HG02884 (cell line): Measurements from ENCODE around the gene FRZB.

Source experiments
- ATAC-seq: cut with Tn5 transposase; IDR thresholded peaks from one replicate; pipeline ENCODE4 v1.9.1; 2021; ENCODE audit warnings: mild to moderate bottlenecking, moderate library complexity; ENCODE audit not compliant: unreplicated experiment

The FRZB gene

GRCh38 chr2:182845794-182846417, 20.5 kb downstream of the FRZB start:
- no peak for ATAC-seq

- ATAC-seq, result no peak
These were observed 30.0 kb downstream of the FRZB start for GRCh38 chr2:182836451-182836850.

GRCh38 chr2:182834293-182834692, 32.1 kb downstream of the FRZB start:
- ATAC-seq, result no peak

DNA sequence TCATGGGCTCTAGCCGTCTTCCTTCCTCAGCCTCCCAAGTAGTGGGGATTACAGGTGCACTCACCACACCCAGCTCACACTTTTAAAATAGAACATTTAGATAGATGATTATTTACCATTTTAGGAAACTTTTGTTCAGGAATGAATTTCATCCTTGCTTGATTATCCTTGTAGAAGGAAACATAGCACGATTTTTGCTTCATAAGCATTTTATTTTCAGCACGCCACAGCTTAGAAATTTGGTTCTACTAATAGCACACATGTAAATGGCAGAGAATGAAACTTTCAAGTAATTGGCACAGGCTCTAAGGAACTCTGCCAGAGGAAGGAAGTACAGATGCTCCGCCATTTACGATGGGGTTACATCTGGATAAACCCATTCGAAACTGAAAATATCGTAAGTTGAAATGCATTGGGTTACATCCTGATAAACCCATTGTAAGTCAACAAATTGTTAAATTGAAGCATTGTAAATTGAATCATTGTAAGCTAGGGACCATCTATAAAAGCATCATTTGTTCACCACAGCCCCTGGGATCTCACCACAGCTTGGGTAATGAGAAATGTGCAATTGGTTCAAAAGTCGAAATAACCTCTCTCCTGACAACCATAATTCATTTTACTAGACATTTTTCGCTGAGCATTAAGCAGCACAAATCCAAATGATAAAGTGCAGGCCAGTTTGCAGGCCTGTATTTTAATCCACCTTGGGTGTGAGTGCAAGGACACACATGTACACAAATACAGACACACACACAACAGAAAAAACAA, 33.2 kb downstream of the FRZB start:
- ATAC-seq, result no peak

DNA sequence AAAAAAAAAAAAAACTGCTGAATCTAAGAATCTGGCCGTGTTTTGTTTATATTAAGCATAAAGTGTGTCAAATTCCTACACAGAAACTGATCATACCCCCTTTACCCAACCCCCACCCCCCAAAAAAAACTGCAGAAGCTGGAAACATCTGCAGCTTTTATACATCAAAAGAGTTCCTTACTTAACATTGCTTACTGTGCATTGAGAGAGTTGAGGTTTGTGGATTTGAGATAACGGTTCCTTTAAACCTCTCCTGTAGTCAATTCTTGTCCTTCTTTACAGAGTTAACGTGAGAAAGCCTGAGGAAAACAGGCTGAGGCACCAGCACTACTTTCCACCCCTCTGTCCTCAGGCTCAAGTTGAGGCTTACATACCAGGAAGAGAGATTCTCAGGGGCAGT, 34.5 kb downstream of the FRZB start:
- no peak for ATAC-seq

DNA sequence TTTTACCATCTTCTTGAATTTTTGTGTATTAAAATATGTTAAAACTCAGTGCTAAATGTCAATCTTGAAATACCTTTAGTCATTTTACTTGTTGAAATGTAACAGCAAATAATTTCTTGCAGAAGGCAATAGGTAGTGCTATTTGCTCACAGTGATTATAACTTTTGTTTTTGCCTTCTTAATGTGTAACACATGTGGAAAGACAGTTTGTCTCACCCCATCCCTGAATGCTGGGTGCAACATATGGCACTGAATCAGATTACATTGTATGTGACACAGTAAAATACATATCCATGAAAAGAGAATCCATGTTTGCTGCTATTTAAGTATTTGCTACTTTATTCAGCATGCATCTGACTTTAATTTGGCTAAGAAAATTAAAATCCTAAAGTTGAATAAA, 35.3 kb downstream of the FRZB start:
- ATAC-seq, result no peak

- ATAC-seq, result no peak
These were observed 39.1 kb downstream of the FRZB start for GRCh38 chr2:182827182-182827879.

DNA sequence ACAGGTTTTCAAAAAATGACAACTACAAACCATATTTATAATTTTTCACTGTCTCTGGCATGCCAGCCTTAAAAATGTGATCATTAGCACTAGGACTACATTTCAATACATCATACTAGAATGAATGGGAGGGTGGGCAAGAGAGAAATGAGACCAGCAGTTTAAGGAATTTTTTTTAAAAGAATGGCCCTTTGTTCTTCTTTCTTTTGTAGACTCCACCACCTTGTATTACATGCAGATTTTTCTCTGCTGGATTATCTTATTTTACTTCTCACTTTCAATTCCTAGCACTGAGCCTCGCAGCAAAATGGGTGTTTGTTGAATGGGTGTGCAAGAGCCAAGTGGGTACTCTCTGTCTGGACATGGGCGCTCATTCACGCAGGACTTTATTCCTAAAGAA, 39.9 kb downstream of the FRZB start:
- ATAC-seq, result no peak

DNA sequence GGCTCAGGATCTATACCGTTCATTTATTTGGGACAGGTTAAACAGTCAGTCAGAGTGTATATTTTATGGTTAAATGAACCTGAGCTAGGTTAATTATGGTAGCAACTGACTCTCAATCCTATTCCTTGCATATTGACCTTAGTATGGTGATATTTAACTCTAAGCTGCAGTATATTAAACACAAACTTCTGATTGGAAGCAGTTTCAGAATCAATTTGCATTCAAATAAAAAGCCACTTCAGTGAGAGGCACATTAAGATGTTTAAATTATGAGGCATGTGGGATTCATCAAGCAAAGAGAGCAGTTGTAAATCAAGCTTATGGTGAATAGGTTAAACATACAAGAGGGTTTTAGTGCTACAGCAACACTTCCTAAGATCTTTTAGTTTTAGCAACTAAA, 40.4 kb downstream of the FRZB start:
- ATAC-seq, result no peak

- ATAC-seq, result no peak
These were observed 41.7 kb downstream of the FRZB start for GRCh38 chr2:182824767-182825158.

GRCh38 chr2:182824056-182824766, 42.2 kb downstream of the FRZB start:
- ATAC-seq, result no peak

DNA sequence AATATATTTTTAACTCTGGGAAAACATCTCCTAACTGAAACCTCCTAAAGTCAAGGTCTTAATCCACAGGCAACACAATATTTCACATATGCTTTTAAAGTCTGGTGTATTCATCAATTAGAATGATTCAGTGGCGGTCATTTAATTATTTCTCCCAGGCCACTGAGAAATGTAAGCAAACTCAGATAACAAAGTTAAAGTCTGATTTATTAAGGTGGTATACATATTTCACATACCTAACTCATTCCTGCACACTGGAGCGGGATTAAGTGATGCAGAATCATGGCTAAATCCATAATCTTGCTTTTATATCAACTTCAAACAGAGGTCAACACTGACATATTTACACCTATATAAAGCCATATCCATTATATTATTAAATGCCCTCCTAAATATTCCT, 43.7 kb downstream of the FRZB start:
- no peak for ATAC-seq

GRCh38 chr2:182821182-182821581, 45.3 kb downstream of the FRZB start:
- ATAC-seq, result no peak

DNA sequence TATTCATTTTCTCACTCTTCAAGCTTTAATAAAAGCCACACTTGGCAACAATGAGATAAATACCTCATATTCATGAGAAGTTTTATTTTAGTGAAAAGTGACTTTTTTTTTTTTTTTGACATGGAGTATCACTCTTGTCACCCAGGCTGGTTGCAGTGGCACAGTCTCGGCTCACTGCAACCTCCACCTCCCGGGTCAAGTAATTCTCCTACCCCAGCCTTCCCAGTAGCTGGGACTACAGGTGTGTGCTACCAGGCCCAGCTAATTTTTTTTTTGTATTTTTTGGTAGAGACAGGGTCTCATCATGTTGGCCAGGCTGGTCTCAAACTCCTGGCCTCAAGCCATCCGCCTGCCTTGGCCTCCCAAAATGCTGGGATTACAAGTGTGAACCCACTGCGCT, 47.0 kb downstream of the FRZB start:
- no peak for ATAC-seq

DNA sequence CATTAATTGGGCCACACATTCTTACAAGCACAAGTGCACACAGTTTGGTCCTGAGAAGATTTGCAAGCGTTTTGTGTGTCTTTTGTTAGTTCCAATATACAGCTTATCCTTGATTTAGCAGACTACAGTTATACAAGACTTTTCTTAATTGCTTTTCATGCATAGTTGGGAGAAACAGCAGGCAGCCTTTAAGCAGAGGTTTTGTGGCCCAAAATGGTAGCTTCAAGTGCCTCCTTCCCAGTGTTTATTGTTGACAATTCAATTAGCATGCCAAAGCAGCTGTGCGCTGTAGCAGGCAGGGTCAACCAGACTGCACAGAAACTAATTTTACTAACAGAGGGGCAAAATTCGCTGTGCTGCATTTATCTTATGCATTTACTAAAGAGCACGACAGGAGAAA, 47.5 kb downstream of the FRZB start:
- ATAC-seq, result no peak

DNA sequence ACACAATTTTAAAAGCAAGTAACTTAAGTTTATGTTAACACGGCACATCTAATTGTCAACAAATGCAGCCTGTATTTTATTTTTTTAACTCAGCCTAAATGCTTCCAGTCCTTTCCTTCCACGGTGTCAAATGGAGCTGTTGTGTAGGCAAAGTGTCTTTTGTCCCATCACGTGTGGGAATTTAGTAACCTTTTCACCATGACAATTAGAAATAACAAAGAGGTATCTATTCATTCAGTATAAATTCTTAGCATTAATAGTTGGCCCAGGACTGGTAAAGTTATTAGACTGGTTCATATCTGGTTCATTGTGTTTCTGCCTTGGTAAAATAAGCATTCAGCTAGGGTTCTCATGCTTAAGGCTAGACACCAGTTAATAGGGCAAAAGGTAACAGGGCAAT, 47.9 kb downstream of the FRZB start:
- ATAC-seq, result no peak

DNA sequence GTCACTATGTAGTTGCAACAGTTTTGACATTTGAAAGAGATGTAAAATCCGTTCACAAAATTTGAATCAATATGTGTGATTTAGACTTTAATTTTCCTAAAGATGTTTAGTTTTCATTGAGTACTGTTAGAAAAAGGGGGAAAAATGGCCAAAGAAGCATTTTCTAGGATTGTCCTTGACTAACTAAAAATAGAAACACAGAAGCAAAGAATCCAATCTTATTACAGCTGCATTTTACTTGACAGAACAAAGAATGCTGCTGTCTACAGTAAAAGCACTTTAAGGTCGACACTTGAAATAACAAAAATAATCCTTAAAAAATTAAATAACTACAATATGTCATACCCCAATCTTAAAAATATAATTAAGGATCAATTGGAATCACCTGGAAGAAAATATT, 48.9 kb downstream of the FRZB start:
- no peak for ATAC-seq

DNA sequence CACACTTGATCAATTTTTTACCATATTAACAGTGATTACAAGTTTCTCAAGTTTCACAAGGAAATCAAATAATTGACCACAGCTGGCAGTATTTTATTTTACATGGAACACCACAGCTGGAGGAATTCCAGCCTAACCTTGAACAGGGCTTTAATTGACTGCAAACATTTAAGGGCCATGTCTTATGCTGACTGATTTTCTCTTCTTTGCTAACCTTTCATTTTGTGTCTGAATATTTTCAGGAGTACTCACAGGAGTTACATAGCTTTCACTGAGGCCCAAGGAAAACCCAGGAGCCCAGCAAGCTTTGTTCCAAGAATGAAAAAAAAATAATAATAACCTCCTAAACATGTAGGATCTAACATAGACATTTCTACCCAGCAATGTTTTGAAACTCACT, 49.6 kb downstream of the FRZB start:
- ATAC-seq, result no peak

DNA sequence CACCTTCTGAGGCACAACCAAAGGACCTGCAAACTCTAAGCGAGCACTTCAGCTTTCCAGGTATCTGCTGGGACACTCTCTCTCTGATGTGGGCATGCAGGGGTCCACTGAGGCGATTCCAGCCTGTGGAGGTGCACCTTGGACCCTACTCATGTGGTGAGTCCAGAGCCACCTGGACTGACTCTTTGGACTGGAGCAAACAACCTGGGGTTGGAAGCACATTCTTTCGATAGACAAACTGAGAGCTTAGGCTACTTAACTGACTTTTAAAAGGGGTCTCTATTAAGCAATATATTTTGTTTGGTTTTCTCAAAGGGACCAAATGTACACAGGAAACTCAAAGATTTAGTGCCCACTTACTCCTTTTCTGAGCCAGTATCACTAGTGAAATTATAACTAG, 51.6 kb downstream of the FRZB start:
- no peak for ATAC-seq

- ATAC-seq, result no peak
These were observed 52.1 kb downstream of the FRZB start for GRCh38 chr2:182814380-182814779.

DNA sequence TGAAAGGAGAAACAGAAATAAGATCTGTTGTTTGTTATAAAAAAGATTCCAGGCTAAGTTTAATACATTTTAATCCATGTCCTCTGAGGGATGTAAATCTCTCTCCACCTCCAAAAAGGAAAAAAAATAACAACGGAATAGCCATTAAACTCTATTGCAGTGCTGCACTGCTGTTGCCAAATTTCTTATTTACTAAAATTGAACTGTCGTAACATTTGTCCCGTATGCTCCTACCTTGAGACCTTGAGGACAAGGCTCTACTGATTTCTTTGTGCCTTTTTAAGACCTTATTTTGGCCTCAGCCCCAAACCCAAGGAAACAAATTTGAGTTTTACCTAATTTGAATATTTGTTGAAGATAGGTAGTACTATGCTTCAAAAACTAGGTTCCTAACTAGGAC, 56.4 kb downstream of the FRZB start:
- no peak for ATAC-seq

DNA sequence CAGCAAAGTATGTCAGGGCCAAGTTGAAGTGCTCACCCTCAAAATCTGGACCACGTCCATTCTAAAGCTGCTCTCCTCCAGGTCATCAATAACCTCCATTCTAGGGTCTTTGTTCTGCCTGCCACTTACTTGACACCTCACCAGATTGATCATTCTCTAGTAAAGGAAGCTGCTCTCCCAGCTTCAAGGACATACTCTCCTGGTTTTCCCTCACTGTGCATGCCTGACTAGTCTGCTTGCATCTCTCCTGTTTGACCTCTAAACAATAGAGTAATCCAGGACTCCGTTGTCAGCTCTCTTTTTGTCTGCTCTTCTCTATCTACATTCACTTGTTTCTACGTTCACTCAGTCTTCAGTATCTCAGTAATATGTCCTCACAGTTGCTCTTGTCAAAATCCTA, 59.1 kb downstream of the FRZB start:
- no peak for ATAC-seq
